Thymus (tissue), 11 donors: ENCODE results near the gene TOM1L2. TPM values are rescaled to one million over a fixed set of nuclear protein-coding genes. Genes with fewer than 3 reads are reported as not detected.
"Not testable (repeated sequence)": the region's sequence is repeated elsewhere in the genome, so short reads cannot be mapped to it uniquely, and the experiment has no call there.

Source experiments
- DNase-seq, 9 donors: peaks; one replicate each; pipeline ENCODE4 v3.0.0-alpha.2; 2013; ENCODE audit warnings: low spot score in 9 of 9, low read depth in 6 of 9, missing footprints in 1 of 9
- H3K27ac ChIP-seq, 2 donors: one replicate each; pipeline ENCODE4 v1.5.1; 2013; ENCODE audit warnings: control low read depth in 1 of 2, low read depth in 1 of 2, low read length in 1 of 2, mild to moderate bottlenecking in 1 of 2, moderate library complexity in 1 of 2
- H3K27me3 ChIP-seq, 2 donors: one replicate each; pipeline ENCODE4 v1.5.1; 2013; ENCODE audit warnings: low read length in 1 of 2; ENCODE audit not compliant: control insufficient read depth in 2 of 2, insufficient read depth in 1 of 2
- H3K36me3 ChIP-seq, 2 donors: one replicate each; pipeline ENCODE4 v1.5.1; 2013; ENCODE audit warnings: low read length in 1 of 2, mild to moderate bottlenecking in 1 of 2, moderate library complexity in 1 of 2; ENCODE audit not compliant: control insufficient read depth in 2 of 2, insufficient read depth in 2 of 2
- H3K4me1 ChIP-seq, 2 donors: one replicate each; pipeline ENCODE4 v1.5.1; 2013; ENCODE audit warnings: low read length in 2 of 2; ENCODE audit not compliant: control insufficient read depth in 2 of 2, insufficient read depth in 2 of 2
- H3K4me3 ChIP-seq, 2 donors: one replicate each; pipeline ENCODE4 v1.5.1; 2013; ENCODE audit warnings: low read length in 2 of 2, control low read depth in 1 of 2, mild to moderate bottlenecking in 1 of 2
- H3K9me3 ChIP-seq, 2 donors: one replicate each; pipeline ENCODE4 v1.5.1; 2013; ENCODE audit warnings: low read length in 1 of 2, mild to moderate bottlenecking in 1 of 2; ENCODE audit not compliant: control insufficient read depth in 2 of 2, insufficient read depth in 1 of 2
- WGBS: extraction: QIAGEN DNeasy Blood & Tissue Kit; methylation state at CpG from one replicate; pipeline ENCODE4 v1.1.7; 2013; 5-methylcytosine and 5-hydroxymethylcytosine counted together
- polyA plus RNA-seq: library from polyadenylated mRNA; stranded (reverse); fragments of 200-250 nt; gene quantifications from one replicate; pipeline ENCODE4 v1.2.3, GENCODE V29; 2013
- total RNA-seq: library from RNA; stranded (reverse); fragments of 120-200 nt; gene quantifications from one replicate; pipeline ENCODE4 v1.2.4, GENCODE V29; 2013
- donor health status: healthy.

Gene TOM1L2
- total and polyA plus RNA-seq, 2 donors, result 6.6 to 17.5 TPM

DNA sequence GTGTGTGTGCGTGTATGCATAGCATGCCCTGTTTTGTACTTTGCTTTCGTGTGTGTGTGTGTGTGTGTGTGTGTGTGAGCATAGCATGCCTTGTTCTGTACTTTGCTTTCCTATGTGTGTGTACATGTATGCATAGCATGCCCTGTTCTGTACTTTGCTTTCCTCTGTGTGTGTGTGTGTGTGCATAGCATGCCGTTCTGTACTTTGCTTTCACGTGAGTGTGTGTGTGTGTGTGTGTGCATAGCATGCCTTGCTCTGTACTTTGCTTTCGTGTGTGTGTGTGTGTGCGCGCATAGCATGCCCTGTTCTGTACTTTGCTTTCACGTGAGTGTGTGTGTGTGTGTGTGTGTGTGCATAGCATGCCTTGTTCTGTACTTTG, 27.8 kb upstream of the TOM1L2 start:
- no peaks in the 10 kb centered on the region for H3K27me3 ChIP-seq
- no peak overlapping the region for H3K4me3 ChIP-seq
- H3K36me3 ChIP-seq, result no peaks in the 10 kb centered on the region
- no peak overlapping the region for H3K27ac ChIP-seq
- H3K4me1 ChIP-seq, result no peaks in the 10 kb centered on the region
- 93% methylated on average over 8 of the region's 8 CpGs for WGBS
- no peak for DNase-seq
- no peaks in the 10 kb centered on the region for H3K9me3 ChIP-seq

- DNase-seq, result no peak
- no peak overlapping the region for H3K27ac ChIP-seq
Observed at GRCh38 chr17:17999364-18000029, 27.3 kb upstream of the TOM1L2 start.

DNA sequence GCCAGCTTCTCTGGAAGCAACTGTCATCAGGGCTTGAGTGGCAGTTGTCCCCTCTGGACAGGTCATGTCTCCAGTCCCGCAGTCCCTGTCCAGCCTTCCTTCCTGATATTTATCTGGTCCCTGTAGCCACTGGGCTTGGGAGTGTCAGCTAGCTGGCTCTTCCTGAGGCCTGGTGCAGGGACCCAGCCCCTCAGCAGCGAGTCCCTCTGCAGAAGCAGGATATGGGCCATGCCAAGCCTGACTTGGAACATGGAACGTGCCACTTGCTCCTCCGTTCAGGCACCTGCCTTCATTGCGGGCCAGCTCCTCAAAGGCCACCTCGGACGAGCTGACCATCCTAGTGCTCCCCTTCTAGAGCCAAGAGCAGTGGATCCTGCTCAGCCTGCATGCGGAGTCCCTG, 26.7 kb upstream of the TOM1L2 start:
- WGBS, result 97% methylated on average over 8 of the region's 8 CpGs

More at GRCh38 chr17:17999364-18000029, 27.3 kb upstream of the TOM1L2 start:
- Histone ChIP-seq H3K36me3 (no peaks in the 10 kb centered on the region), H3K9me3 (no peaks in the 10 kb centered on the region), H3K27me3 (no peaks in the 10 kb centered on the region), H3K4me1 (peaks cover 0 to 3% of the 10 kb centered on the region in 2 donors), H3K4me3 (no peak overlapping the region)
- 94% methylated on average over 9 of the region's 9 CpGs for WGBS

GRCh38 chr17:17995887-17996286, 23.7 kb upstream of the TOM1L2 start:
- not testable (repeated sequence) for DNase-seq, H3K27ac ChIP-seq, H3K4me1 ChIP-seq, H3K27me3 ChIP-seq, H3K4me3 ChIP-seq, H3K36me3 ChIP-seq, H3K9me3 ChIP-seq
- 98% methylated on average over 8 of the region's 8 CpGs for WGBS

More for the DNA sequence above, 26.7 kb upstream of the TOM1L2 start:
- peaks cover 0 to 7% of the 10 kb centered on the region in 2 donors for H3K4me1 ChIP-seq
- no peak overlapping the region for H3K27ac ChIP-seq
- no peaks in the 10 kb centered on the region for H3K9me3 ChIP-seq
- DNase-seq, result no peak
- H3K27me3 ChIP-seq, result no peaks in the 10 kb centered on the region
- no peak overlapping the region for H3K4me3 ChIP-seq
- H3K36me3 ChIP-seq, result no peaks in the 10 kb centered on the region

DNA sequence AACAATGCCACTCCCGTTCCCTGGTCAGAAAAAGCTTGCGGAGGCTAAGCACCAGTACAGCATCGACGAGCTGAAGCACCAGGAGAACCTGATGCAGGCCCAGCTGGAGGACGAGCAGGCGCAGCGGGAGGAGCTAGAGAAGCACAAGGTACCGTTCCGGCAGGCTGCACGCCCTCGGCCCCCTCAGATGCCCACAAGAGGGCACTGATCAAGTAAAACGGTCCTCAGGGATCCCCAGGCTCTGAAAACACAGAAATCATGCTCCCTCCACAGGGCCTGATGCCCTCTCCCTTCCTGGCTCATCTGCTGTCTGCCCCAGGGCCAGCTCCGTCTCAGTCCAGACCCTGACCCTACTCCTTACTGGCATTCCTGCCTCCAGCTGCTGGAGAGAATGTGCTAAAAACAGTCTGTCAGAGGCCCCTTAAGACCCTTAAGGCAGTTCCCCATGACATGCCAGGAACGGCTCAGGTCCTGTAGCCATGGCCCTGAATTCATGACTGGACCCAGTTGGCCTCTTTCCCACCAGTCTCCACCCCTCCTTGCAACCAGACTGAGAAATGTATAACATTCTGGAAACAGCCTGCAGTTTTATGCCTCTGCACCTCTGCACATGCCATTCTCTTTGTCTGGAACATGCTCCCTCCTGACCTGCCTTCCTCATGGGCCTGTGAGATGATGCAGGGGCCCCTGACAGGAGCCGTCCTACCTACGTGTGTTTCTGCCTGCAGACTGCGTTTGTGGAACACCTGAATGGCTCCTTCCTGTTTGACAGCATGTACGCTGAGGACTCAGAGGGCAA, 22.3 kb upstream of the TOM1L2 start:
- Histone ChIP-seq H3K27me3 (no peaks in the 10 kb centered on the region), H3K9me3 (no peaks in the 10 kb centered on the region), H3K36me3 (no peaks in the 10 kb centered on the region), H3K4me1 (peaks cover 0 to 7% of the 10 kb centered on the region in 2 donors), H3K4me3 (no peak overlapping the region), H3K27ac (no peak overlapping the region)
- 75% methylated on average over 18 of the region's 18 CpGs for WGBS
- peak in 3 of 9 donors; percentile 15 to 41 (median 28) for DNase-seq

- Histone ChIP-seq H3K4me3 (no peak overlapping the region), H3K4me1 (peaks cover 0 to 7% of the 10 kb centered on the region in 2 donors), H3K36me3 (no peaks in the 10 kb centered on the region), H3K27ac (no peak overlapping the region), H3K9me3 (peaks cover 0 to 4% of the 10 kb centered on the region in 2 donors), H3K27me3 (no peaks in the 10 kb centered on the region)
- 97% methylated on average over 12 of the region's 12 CpGs for WGBS
- DNase-seq, result no peak
Observed at GRCh38 chr17:17993852-17994251, 21.7 kb upstream of the TOM1L2 start.

DNA sequence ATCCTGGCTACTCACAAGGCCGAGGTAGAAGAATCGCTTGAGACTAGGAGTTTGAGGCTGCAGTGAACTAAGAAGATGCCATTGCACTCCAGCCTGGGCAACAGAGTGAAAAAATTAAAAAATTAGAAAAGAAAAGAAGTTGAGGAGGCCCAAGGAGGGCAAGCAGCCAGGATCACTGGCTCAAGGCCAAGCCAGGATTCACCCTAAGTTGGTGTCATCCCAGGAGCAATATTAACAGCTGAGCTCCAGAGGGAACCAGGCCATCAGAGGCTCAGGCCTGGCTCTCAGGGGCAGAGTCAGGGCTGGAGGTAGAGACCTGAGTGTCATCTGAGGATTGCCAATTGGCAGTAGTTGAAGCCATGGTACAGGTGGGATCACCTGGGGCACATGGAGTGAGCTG, 21.2 kb upstream of the TOM1L2 start:
- Histone ChIP-seq H3K27me3 (no peaks in the 10 kb centered on the region), H3K4me1 (peaks cover 0 to 7% of the 10 kb centered on the region in 2 donors), H3K9me3 (peaks cover 0 to 4% of the 10 kb centered on the region in 2 donors), H3K4me3 (no peak overlapping the region), H3K27ac (no peak overlapping the region), H3K36me3 (no peaks in the 10 kb centered on the region)
- DNase-seq, result no peak
- whole genome bisulfite sequencing, result 97% methylated on average over 2 of the region's 2 CpGs

DNA sequence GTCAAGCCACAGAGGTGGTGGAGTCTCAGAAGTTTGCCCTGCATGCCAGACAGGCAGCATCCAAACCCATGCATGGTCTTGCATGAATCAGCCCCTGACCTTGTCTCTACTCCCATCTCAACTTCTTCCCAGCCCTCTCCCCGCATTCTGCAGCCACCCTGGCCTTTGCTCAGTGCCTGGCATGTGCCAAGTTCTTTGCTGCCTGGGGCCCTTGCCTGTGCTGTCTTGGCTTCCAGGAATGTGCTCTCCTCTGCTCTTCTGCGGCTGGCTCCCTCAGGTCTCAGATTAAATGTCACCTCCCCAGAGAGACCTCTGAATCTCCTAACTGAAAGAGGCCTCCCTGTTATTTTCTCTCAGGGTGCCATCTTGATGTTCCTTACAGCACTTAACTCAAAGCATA, 18.1 kb upstream of the TOM1L2 start:
- Histone ChIP-seq H3K36me3 (no peaks in the 10 kb centered on the region), H3K27ac (no peak overlapping the region), H3K4me3 (no peak overlapping the region), H3K27me3 (no peaks in the 10 kb centered on the region), H3K9me3 (peaks cover 0 to 4% of the 10 kb centered on the region in 2 donors), H3K4me1 (peaks cover 0 to 7% of the 10 kb centered on the region in 2 donors)
- 96% methylated on average over 2 of the region's 2 CpGs for WGBS
- DNase-seq, result no peak

- 98% methylated on average over 10 of the region's 10 CpGs for WGBS
- H3K4me3 ChIP-seq, result no peak overlapping the region
Observed at GRCh38 chr17:17989618-17990017, 17.4 kb upstream of the TOM1L2 start.

More at GRCh38 chr17:17989618-17990017, 17.4 kb upstream of the TOM1L2 start:
- peaks cover 0 to 4% of the 10 kb centered on the region in 2 donors for H3K9me3 ChIP-seq
- DNase-seq, result no peak
- no peaks in the 10 kb centered on the region for H3K27me3 ChIP-seq
- no peak overlapping the region for H3K27ac ChIP-seq
- no peaks in the 10 kb centered on the region for H3K36me3 ChIP-seq
- H3K4me1 ChIP-seq, result peaks cover 0 to 5% of the 10 kb centered on the region in 2 donors
